Gastroesophageal sphincter (tissue), 4 donors: ENCODE measurements around the gene PDHB. TPM values are rescaled to one million over a fixed set of nuclear protein-coding genes. Genes with fewer than 3 reads are reported as not detected.

Experiments
- ATAC-seq: fragments of 150-250 bp; one replicate; pipeline ENCODE4 v1.9.1; 2016; ENCODE audit warnings: mild to moderate bottlenecking, moderate library complexity
- H3K27ac ChIP-seq, 4 donors: fragments of 200-600 bp; sonication (generic) in 3 of 4; 1 replicate in 3 of 4; 2 replicates in 1 of 4; pipeline ENCODE4 v1.5.1; 2016 to 2019
- H3K27me3 ChIP-seq: fragments of 200-600 bp; sonication (generic); one replicate; pipeline ENCODE4 v1.5.1; 2019
- H3K36me3 ChIP-seq, 2 donors: fragments of 200-600 bp; sonication (generic); one replicate each; pipeline ENCODE4 v1.5.1; 2019; ENCODE audit warnings: control low read depth in 1 of 2
- H3K4me1 ChIP-seq, 3 donors: fragments of 200-600 bp; sonication (generic); 1 replicate in 2 of 3; 2 replicates in 1 of 3; pipeline ENCODE4 v1.5.1; 2016 to 2019; ENCODE audit warnings: control low read depth in 2 of 3
- H3K4me3 ChIP-seq, 2 donors: fragments of 200-600 bp; sonication (generic); one replicate each; pipeline ENCODE4 v1.5.1; 2019; ENCODE audit warnings: mild to moderate bottlenecking in 1 of 2, moderate library complexity in 1 of 2
- H3K9me3 ChIP-seq, 3 donors: fragments of 200-600 bp; sonication (generic); one replicate each; pipeline ENCODE4 v1.5.1; 2017 to 2019; ENCODE audit warnings: control low read depth in 2 of 3
- EP300 ChIP-seq: sonication (generic); formaldehyde crosslinking; IDR thresholded peaks from one replicate; pipeline ENCODE4 v1.6.1; 2017; ENCODE audit warnings: antibody characterized with exemption, mild to moderate bottlenecking
- POLR2A ChIP-seq, 2 donors: fragments of 450-650 bp; IDR thresholded peaks; one replicate each; pipeline ENCODE4 v1.6.1; 2017; ENCODE audit warnings: antibody characterized with exemption in 2 of 2, mild to moderate bottlenecking in 2 of 2, moderate library complexity in 1 of 2
- POLR2AphosphoS5 ChIP-seq: sonication (generic); formaldehyde crosslinking; IDR thresholded peaks from one replicate; pipeline ENCODE4 v1.6.1; 2017; ENCODE audit warnings: antibody characterized with exemption
- WGBS, 2 donors: methylation state at CpG; one replicate each; pipeline ENCODE4 v1.1.5; 2018; ENCODE audit warnings: low coverage in 1 of 2; 5-methylcytosine and 5-hydroxymethylcytosine counted together
- total RNA-seq, 4 donors: library from RNA; depleted of rRNA; stranded (reverse); fragments of >200 nt; gene quantifications; one replicate each; pipeline ENCODE4 v1.1.0, GENCODE V29; 2016
- TF ChIP-seq, protein P1 (sequence below), 4 experiments: fragments of 200-600 bp in 2 of 4; fragments of 450-650 bp in 2 of 4; sonication (generic) in 1 of 4; IDR thresholded peaks; one replicate each; pipeline ENCODE4 v1.5.1; 2017 to 2019; ENCODE audit warnings: antibody characterized with exemption in 4 of 4, mild to moderate bottlenecking in 2 of 4, moderate library complexity in 2 of 4

Gene PDHB
- total RNA-seq, 4 donors from 2014 or later: 90.1 to 213 (median 146) TPM

DNA sequence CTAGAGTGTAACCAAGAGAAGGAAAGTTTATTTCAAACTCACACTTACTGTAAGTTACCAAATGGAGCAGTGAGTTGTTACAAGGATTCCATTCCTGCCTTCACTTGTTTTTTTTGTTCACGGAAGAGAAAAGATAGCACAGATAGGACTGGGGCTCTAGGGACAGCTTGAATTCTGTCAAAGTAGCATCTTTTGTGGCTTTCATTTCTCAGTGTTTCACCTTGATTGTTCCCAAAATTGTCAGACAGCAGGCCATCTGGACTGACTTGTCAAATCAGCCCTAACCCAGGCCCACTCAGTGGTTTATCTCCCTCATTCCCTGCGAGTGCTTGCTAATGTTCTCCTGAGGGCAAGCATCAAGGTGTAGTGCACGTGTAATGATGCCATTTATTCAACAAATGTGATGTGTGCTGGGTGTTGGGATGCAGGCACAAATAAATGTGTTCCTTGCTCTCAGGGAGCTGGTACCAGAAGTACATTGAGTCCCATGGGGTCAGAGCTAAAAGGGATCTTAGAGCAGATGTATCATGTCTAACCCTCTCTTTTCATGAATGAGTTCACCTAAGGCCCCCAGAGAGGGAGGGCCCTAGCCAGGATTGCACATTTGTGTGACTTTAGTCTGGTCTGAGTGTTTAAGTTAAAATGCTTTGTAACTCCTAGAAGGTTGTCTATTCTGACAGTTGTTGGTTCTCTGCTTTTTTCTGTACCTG is 49.1 kb downstream of the PDHB start:
- no peak for TF ChIP-seq POLR2AphosphoS5
- no peak for TF ChIP-seq EP300
- TF ChIP-seq, protein P1, sequence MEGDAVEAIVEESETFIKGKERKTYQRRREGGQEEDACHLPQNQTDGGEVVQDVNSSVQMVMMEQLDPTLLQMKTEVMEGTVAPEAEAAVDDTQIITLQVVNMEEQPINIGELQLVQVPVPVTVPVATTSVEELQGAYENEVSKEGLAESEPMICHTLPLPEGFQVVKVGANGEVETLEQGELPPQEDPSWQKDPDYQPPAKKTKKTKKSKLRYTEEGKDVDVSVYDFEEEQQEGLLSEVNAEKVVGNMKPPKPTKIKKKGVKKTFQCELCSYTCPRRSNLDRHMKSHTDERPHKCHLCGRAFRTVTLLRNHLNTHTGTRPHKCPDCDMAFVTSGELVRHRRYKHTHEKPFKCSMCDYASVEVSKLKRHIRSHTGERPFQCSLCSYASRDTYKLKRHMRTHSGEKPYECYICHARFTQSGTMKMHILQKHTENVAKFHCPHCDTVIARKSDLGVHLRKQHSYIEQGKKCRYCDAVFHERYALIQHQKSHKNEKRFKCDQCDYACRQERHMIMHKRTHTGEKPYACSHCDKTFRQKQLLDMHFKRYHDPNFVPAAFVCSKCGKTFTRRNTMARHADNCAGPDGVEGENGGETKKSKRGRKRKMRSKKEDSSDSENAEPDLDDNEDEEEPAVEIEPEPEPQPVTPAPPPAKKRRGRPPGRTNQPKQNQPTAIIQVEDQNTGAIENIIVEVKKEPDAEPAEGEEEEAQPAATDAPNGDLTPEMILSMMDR (IDR thresholded peaks at IDR 0.05): no peak
- no peak for TF ChIP-seq POLR2A (IDR thresholded peaks at IDR 0.05)
- Histone ChIP-seq H3K27ac (peak overlapping the region in 1 of 4 donors; percentile 22), H3K27me3 (no peaks in the 10 kb centered on the region), H3K4me3 (no peak overlapping the region), H3K9me3 (no peaks in the 10 kb centered on the region), H3K36me3 (peaks cover 0 to 15% of the 10 kb centered on the region in 2 donors), H3K4me1 (peaks cover 11 to 49% (median 22%) of the 10 kb centered on the region in 3 donors)
- WGBS, 2 donors: 84 to 100% methylated on average over 1 to 2 of the region's 3 CpGs
- ATAC-seq: no peak

GRCh38 chr3:58383904-58384303 is 49.7 kb downstream of the PDHB start:
- Histone ChIP-seq H3K9me3 (no peaks in the 10 kb centered on the region), H3K27me3 (no peaks in the 10 kb centered on the region), H3K4me1 (peaks cover 6 to 43% (median 19%) of the 10 kb centered on the region in 3 donors), H3K27ac (no peak overlapping the region), H3K4me3 (no peak overlapping the region), H3K36me3 (peaks cover 0 to 15% of the 10 kb centered on the region in 2 donors)
- ATAC-seq: no peak
- 49 to 79% methylated on average over 3 to 4 of the region's 4 CpGs for WGBS, 2 donors
- TF ChIP-seq POLR2A (IDR thresholded peaks at IDR 0.05): no peak

- WGBS, 2 donors: 13 to 64% methylated on average over 1 to 2 of the region's 2 CpGs
- Histone ChIP-seq H3K9me3 (no peaks in the 10 kb centered on the region), H3K36me3 (peaks cover 0 to 15% of the 10 kb centered on the region in 2 donors), H3K4me3 (no peak overlapping the region), H3K4me1 (peaks cover 5 to 39% (median 16%) of the 10 kb centered on the region in 3 donors), H3K27me3 (no peaks in the 10 kb centered on the region), H3K27ac (no peak overlapping the region)
- TF ChIP-seq POLR2AphosphoS5 (no peak), POLR2A (IDR thresholded peaks at IDR 0.05) (no peak), EP300 (no peak)
- TF ChIP-seq, protein P1 (IDR thresholded peaks at IDR 0.05): no peak
- no peak for ATAC-seq
These were observed 50.2 kb downstream of the PDHB start for GRCh38 chr3:58383476-58383875.

GRCh38 chr3:58379351-58380073 is 54.1 kb downstream of the PDHB start:
- ATAC-seq: no peak
- H3K27ac ChIP-seq: no peak overlapping the region
- no peaks in the 10 kb centered on the region for H3K9me3 ChIP-seq
- peaks cover 0 to 8% of the 10 kb centered on the region in 2 donors for H3K36me3 ChIP-seq
- H3K4me3 ChIP-seq: no peak overlapping the region
- no peak for TF ChIP-seq POLR2AphosphoS5
- no peak for TF ChIP-seq POLR2A (IDR thresholded peaks at IDR 0.05)
- TF ChIP-seq EP300: no peak
- TF ChIP-seq, protein P1 (IDR thresholded peaks at IDR 0.05): no peak
- H3K27me3 ChIP-seq: no peaks in the 10 kb centered on the region
- peaks cover 0 to 8% (median 0%) of the 10 kb centered on the region in 3 donors for H3K4me1 ChIP-seq
- 84 to 85% methylated on average over 4 of the region's 4 CpGs for WGBS, 2 donors

- no peak for ATAC-seq
- no peak overlapping the region for H3K27ac ChIP-seq
- no peaks in the 10 kb centered on the region for H3K4me1 ChIP-seq
- no peaks in the 10 kb centered on the region for H3K9me3 ChIP-seq
- peaks cover 0 to 3% of the 10 kb centered on the region in 2 donors for H3K36me3 ChIP-seq
- WGBS, 2 donors: 76 to 88% methylated on average over 3 to 4 of the region's 4 CpGs
- H3K4me3 ChIP-seq: no peak overlapping the region
- TF ChIP-seq POLR2AphosphoS5 (no peak), EP300 (no peak), POLR2A (IDR thresholded peaks at IDR 0.05) (no peak)
- TF ChIP-seq, protein P1 (IDR thresholded peaks at IDR 0.05): no peak
- no peaks in the 10 kb centered on the region for H3K27me3 ChIP-seq
These were observed 55.9 kb downstream of the PDHB start for GRCh38 chr3:58377750-58378149.

Other genes with a start within 250 kb of the PDHB start
- 1 to 10 TPM in 2 of 4 donors, under 1 TPM in 1, not detected in 1; 0.58 to 2.4 (median 1.3) TPM for gene DNASE1L3, start 222.9 kb downstream of the PDHB start, total RNA-seq
- gene ABHD6, start 196.0 kb downstream of the PDHB start, total RNA-seq: 10 to 100 TPM in 3 of 4 donors, 1 to 10 TPM in 1; 6.5 to 27.1 (median 17.6) TPM
- 10 to 100 TPM; 12.3 to 14.4 (median 14.1) TPM for gene RPP14, start 127.6 kb downstream of the PDHB start, total RNA-seq
- 10 to 100 TPM in 3 of 4 donors, 1 to 10 TPM in 1; 3.3 to 19.8 (median 11.9) TPM for gene HTD2, start 127.3 kb downstream of the PDHB start, total RNA-seq
- gene PXK, start 100.9 kb downstream of the PDHB start, total RNA-seq: 10 to 100 TPM; 29.3 to 41.0 (median 34.4) TPM
- 10 to 100 TPM; 13.1 to 17.8 (median 16.3) TPM for gene KCTD6, start 58.3 kb upstream of the PDHB start, total RNA-seq
- gene ACOX2, start 103.4 kb upstream of the PDHB start, total RNA-seq: 10 to 100 TPM; 17.3 to 43.3 (median 23.6) TPM
- 100 to 1,000 TPM in 1 of 4 donors, 10 to 100 TPM in 3; 27.9 to 109 (median 83.8) TPM for gene FAM107A, start 143.6 kb upstream of the PDHB start, total RNA-seq
- 10 to 100 TPM in 1 of 4 donors, 1 to 10 TPM in 1, not detected in 2; 1.9 to 33.2 TPM for gene FAM3D, start 232.9 kb upstream of the PDHB start, total RNA-seq